Right ventricle myocardium superior (tissue), 1 donor: Measurements from ENCODE around the gene EXOC6B. TPM values are rescaled to one million over a fixed set of nuclear protein-coding genes. Genes with fewer than 3 reads are reported as not detected.
A peak's percentile ranks its signal among the peaks of the same experiment; 100 is the strongest.

Source experiments
- ATAC-seq: fragments of 200-7000 bp; cut with Tn5 transposase; one replicate; pipeline ENCODE4 v1.9.1; 2020; ENCODE audit warnings: mild to moderate bottlenecking; ENCODE audit not compliant: poor library complexity
- DNase-seq: peaks from one replicate; pipeline ENCODE4 v3.0.0-alpha.2; 2020
- intact Hi-C: fragments of 100-400 bp; cut with DNase I; formaldehyde crosslinking; loops from one replicate; pipeline ENCODE4 v1.11.2; 2022
- total RNA-seq: library from RNA; stranded (reverse); fragmentation: NEBNext Ultra II Directional; extraction: Animal tissue kit (Norgen Biotek cat#: 25700); gene quantifications from one replicate; pipeline ENCODE4 v1.2.1, GENCODE V29; 2021
- donor health status: DM: no; HTN: yes; CAD: no; lungs with severe emphysema.

The EXOC6B gene
- total RNA-seq, 1 donor from 2014 or later, result 96.9 TPM

DNA sequence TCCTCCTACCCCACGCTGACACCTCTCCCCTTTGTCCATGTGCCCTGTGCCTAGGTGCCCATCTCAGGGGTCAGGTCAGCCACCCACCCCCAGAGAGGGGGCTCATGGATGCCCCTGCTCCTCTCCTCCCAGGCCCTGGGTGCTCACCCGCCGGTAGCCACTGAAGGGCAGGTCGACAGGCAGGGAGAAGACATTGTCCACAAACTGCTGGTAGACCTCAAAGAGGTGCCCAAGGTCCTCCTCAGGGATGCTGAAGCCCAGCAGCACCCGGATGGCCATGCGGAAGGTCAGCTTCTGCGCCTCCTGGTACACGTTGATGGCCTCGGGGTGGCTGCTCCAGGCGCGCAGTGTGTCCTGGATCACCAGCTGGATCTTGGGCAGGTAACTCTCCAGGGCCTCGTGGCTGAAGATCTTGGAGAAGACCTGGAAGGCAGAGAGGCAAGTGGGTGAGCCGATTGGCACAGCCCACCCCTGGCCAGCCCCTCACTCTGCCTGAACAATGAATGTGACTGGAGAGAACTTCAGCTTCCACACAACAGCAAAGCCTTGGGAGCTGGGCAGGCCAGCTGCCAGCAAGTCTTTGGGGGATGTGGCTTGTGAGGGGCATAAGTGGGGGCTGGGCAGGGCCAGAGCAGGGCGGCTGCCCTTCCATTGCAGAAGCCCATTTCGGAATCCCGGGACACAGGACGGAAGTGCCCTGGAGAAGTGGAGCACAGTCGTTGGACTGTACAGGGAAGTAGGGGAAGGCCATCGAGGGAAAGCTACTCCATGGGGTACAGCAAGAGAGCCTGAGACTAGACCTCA lies 690.6 kb downstream of the EXOC6B start:
- intact Hi-C loops, result no loop called here
- ATAC-seq (no peak), DNase-seq (peak; percentile 35)

DNA sequence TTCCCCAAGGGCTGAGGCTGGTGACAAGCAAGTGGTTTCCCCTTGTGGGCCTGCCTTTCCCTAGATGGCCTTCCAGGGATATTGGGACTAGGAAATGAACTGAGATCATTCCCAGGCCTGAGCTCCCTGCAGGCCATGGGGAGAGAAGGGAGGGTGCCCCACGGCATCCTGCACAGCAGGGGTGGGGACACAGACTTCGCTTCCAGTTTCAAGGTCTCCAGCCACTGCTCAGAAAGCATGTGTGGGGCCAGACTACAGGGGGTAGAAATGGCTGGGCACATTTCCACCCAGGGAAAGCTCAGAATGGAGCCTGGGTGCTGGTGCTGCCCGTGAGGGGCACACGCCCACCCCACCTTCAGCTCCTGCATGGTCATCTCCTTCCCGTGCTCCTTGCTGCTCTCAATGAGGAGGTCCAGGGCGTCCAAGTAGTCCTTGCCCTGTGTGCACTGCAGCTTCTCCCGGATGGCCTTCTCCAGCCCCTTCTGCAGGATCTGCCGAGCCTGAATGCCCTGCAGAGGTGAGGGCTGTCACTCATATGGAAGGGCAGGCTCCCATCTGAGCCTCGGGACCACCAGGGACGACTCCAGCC lies 691.3 kb downstream of the EXOC6B start:
- peak; percentile 20 for DNase-seq
- intact Hi-C loops, result no loop called here
- ATAC-seq, result no peak

DNA sequence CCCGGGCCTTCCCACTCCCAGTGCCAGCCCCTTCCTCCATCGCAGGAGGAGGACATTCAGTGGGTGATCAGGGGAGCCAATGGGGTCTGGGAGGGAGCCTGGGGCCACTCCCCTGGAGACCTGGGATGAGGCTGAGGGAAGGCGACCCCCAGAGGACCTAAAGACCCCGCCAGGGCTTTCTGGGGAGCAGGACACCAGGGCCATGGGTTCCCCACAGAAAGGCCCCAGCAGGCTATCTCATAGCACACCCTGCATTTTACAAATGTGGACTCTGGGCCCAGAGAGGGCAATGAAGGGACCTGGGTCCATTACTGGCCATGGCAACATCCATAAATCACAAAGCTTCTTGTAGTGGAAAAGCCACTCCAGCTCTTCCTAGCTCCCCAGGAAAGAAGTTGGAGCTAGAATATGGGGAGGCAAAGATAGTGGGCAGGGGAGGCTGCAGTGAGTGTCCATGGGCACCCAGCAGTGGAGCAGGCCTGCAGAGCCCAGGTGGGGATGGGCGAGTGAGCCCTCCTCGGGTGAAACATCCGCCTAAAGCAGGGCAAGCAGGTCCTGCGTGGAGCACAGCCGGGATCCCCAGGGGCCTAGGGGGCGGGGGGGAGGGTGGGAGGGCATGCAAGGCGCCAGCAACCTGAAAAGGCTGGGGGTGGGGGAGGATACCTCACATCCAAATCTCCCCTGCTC lies 692.0 kb downstream of the EXOC6B start:
- intact Hi-C loops, result no loop called here
- ATAC-seq, result no peak
- no peak for DNase-seq

DNA sequence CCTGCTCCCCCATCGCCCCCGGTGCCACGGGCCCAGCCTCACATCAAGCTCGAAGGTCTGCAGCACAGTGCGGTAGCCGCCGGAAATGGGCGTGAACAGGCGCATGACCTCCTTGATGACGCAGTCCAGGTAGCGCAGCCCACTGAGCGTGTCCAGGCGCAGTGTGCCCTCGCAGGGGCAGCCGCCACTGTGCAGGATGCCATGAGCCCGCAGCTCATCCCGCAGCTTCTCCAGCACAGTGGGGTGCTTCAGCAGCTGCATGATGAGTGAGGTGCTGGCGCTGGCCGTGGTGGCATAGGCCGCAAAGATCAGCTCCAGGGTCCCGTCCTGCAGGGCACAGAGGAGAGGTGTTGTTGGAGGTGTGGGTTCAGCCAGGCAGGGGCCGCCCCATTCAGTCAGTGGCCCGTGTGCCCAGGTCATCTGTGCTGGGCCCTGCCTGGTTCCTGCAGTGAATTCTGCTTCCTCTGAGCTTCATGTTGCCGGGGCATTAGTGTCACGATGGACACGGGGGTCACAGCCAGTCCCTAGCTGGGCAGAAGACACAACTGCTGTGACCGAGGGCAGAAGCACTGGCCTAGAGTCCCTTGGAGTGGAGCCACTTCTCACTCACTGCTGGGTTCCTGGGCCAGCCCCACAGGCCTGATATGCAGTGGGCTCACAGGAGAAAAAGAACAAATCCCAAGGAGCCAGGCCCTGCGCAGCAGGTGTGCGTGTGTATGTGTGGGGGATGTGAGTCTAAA lies 692.7 kb downstream of the EXOC6B start:
- intact Hi-C loops, result no loop called here
- ATAC-seq, result no peak
- DNase-seq, result no peak

DNA sequence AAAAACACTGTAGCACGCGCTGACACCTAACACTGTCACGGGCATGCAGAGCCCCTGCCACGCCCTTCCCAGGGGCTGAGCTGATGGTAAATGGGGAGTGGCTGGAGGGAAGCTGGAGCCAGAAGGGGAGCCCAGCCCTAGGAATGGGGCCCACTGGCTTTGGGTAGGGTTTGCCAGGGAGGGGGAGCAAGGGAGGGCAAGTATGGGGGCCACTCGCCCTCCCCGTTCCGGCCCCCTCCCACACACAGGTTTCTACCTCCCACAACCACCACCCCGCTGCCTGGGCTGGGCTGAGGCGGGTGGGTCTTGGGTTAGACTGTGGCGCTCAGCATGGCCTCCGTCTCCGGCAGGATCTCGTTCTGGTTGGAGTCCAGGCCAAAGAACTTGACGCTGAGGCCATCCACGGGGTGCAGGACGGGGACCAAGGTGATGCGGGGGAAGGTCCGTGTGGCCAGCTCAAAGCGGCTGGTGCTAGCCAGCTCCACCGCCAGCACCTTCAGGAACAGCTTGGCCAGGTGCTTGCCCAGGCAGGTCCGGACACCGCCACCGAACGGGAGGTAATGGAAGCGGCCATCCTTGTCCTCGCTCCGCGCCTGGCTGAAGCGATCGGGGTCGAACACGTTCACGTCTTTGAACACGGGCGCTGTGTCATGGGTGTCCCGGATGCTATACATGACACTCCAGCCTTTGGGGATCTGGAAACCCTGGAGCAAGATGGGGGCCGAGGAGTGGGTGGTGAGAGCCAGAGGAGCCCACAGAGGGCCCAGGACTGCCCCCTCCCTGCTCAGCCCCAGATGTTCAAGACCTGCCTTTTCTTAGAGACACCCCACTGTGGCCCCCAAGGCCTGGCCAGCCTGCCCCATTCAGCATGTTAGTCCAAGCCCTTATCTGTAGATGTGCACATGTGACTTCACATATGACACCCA lies 693.7 kb downstream of the EXOC6B start:
- DNase-seq (no peak), ATAC-seq (no peak)
- intact Hi-C loops, result no loop called here

DNA sequence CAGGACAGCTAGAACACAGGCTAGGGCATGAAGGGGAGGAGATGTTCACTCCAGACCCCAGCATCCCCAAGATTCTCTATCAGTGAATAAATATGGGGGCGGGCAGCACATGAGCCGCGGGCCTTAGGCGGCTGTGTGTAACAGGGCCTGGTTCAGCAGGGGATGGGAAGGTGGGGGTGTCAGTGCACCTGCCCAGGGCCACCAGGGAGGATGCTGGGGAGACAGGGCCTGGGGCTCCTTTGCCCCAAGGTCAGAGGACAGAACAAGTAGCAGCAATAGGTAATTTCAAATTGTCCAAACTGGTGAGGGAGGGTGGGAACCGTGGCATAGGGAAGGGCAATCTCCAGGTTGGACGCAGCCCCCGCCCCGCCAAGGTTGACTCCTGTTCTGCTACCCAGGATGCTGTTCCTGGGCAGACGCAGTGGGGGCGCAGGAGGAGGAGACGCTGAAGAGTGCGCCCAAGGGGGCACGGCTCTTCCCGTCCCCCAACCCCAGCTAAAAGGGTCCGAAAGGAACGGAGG lies 694.4 kb downstream of the EXOC6B start:
- no peak for DNase-seq
- intact Hi-C loops, result no loop called here
- no peak for ATAC-seq

DNA sequence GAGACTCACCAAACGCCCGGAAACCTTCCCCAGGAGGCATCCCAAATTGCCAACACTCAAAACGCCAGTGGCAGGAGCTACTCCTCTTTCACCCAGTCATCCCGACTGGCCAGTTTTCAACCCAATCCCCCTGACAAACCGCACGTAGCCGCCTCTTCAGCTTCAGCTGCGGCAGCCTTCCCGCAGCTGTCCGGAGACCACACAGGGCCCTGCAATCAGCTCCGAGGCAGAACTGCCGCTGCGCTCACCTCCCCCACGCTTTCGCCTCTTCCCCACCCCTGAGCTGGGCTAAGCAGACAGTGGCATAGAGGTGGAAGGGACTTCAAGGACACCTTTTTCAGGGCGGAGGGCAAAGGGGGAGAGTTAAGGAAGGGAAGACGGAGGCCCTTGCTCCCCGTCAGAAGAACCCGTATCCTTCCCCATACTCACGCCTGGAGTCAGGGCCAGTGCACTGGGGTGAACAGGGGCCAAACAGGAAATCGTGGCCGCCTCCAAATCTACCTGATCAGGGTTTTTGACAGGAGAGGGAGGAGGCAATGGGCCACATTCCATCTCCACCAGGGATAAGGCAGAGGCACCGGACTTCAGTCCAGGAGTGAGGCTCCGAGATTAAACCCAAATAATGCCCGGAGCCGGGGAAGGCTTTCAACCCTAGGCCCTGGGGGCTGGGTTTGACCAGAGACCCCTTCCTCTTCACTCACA lies 695.0 kb downstream of the EXOC6B start:
- DNase-seq, result no peak
- intact Hi-C loops, result no loop called here
- ATAC-seq, result no peak

DNA sequence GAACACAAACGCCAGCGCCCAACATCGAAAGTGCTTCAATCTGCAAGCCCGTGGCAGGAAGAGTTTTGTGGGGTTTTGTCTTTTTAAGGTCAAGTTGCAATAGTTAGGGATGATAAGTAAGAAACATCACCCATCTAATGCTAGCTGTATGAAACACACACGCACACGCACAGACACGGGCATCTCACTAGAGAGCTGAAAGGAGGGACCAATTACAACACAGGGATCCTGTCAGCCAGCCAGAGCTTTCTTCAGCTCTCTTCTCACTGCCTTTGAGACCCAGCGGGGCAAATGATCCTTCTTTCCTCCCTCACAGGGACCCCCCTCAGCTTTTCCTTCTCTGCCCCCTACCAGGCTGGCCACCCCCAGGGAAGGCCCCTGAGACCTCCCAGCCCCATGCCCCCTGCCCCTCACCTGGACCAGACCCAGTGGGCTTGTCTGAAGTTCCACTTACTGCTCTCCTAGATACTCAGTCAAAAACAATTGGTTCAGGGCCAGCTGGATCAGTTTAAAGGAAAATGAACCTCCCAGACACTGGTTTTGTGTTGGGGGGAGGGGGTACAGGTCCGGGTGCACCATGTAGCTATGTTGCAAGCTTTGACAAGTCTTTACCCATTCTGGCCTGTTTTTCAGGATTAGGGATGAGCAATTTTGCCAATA lies 696.0 kb downstream of the EXOC6B start:
- DNase-seq (no peak), ATAC-seq (no peak)
- intact Hi-C loops, result no loop called here

DNA sequence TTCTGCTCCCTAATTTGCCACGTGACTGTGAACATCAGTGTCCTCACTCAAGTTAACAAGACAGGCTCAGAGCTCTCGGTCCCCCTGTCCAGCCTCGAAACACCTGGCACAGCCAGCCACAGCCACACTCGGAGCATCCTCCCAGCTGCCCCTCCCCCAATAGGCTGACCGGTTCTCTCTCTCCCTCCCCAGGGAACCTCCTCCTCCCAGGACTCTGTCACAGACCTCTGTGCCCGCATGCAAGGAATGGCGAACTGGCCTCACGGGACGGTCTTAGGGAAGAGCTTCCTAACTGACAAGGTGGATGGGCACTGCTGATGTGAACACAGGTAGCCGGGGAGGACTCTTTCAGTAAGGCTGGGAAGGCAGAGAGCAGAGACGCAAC lies 697.0 kb downstream of the EXOC6B start:
- no peak for DNase-seq
- intact Hi-C loops, result no loop called here

DNA sequence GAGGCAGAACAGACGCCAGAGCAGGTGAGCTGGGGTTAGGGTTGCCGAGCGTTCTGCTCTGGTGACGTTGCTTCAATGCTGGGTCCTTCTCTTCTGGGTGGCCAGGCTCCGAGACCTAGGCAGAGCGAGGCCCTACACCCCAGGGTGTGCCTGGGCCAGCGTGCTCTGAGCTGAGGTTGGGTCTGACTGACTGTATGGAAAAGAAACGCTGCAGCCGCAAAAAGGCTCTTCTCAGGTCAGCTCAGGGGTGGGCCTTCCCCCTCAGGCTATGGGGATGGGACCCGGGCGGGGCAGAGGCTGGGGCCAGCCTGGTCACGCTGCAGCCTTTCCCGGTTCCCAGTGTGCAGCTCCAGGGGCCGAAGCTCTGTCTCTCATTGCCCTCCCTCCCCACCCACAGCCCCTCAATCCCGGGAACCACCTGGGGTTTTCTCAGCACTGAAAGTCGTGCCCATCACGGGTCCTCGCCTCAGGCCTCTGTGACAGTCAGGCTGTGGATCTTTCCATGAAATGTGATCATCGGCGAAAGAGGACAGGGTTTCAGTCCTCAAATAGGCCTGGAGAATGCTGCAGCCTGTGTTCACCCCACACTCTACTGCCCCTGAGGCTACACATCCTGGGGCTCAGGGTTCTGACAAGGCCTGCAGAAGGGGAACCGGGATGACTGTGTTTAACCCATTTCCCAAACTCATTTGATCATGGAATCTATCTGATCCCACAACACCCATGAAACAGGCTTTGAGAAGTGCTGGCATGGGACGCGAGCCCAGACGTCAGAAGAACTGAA lies 697.6 kb downstream of the EXOC6B start:
- no peak for ATAC-seq
- intact Hi-C loops, result no loop called here
- DNase-seq, result no peak

More for the DNA sequence above, 697.0 kb downstream of the EXOC6B start:
- no peak for ATAC-seq

DNA sequence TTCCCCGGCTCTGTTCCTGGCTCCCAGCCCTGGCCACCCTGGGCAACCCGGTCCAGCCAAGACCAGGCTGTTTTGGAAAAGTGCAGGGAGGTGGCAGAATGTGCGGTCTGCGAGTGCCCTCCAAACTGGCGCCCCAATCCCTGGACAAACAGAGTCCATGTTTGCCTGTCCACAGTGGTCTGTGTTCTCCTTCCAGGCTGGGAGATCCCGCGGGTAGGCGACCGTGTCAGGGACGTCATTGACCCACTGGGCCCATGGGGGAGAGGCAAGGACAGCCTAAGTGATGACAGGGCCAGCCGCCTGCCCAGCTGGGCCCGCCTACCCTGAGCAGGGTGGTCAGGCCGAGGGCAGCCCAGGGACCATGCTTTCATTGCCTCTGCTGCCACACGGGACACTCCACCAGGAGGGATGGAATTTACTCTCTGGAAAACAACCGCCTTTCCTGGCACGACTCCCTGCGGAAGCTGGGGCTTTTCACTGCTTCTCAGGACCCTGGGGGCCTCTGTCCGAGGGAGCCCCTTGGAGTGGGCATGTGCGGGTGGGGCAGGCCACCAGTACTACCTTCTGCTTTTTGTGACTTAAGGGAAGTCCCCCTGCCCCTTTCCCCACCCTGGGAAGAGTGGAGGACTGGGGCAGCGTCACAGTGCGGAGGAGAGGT lies 698.3 kb downstream of the EXOC6B start:
- intact Hi-C loops, result no loop called here
- no peak for ATAC-seq
- DNase-seq, result no peak

DNA sequence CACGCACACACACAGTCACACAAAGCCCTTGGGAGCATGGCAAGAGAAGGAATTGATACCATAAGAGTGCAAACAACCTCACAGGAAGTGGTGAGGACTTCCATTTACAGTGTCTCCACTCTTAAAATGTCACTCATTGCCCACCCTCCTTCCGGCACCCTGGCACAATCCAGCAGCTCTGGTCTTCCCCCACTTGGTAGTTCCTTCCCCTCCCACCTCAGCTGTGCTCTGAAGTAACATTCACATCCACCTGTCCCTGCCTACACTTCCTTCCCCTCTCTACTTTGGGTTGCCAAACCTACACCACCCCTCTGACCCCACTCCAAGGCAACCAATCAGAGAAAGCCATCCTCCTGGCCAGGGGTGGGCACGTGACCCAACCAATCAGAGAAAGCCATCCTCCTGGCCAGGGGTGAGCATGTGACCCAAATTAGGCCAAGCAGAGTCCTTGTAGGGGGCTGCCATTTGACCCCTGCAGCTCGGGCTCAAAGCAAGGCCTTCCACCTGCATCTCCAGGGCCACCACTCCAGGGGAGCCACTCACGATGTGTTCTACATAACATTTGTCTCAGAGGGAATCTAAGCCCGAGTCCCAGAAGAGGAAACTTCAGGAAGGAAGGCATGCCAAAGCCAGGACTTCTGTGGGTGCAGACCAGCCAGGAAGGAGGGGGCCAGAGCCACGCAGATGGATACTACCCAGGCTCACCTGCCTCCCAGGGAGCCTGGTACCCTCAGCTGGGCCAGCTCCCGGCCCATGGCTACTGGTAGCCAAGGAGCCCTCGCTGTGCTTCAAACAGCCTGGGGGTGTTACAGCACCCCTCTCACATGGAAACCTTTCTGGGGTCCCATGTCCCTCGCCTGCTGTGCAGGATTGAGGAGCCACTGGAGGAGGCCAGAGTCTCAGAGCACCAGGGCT lies 699.4 kb downstream of the EXOC6B start:
- no peak for ATAC-seq
- intact Hi-C loops, result no loop called here
- DNase-seq, result no peak
